ENCODE measurements around the gene TMEM125.

Gene TMEM125

DNA sequence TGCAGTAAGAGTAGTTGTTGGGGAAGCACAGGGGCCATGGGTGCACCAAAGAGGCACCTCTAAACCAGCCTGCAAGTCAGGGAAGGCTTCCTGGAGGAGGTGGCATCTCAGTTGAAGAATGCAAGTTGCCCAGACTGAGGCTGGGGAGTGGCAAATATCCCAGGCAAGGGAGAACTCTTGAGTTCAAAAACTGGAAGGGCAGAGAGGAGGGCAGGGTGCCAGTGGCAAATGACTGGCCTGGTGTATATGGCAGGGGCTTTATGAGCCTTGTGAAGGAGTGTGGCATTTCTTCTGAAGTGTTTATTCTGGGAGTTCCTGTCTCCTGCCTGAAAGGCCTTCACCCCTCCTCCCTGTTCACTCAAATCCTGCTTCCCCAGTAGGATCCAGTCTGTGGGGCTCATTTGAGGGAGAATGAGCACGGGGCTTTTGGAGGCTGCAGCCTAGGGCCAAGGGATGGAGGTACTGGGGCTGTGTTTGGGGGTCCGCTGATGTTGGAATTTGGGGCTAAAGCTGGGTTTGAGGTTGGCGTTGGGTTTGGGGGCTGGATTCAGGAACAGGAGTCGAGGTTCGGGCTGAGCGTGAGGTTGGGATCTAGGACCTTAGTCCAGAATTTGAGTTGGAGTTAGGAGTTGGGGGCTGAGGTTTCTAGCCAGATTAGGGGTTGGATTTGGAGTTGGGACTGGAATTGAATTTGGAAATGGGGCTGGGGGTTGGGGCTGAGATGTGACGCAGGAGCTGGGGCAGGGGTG lies at the start of gene TMEM125:
TMEM125 (plus strand) TSS at position 357 of the 749 bp plus-strand sequence. CDS start 2,740 bp downstream, outside the sequence.
- DNase-seq (ENCODE audit: low spot score): peak; percentile 39

DNA sequence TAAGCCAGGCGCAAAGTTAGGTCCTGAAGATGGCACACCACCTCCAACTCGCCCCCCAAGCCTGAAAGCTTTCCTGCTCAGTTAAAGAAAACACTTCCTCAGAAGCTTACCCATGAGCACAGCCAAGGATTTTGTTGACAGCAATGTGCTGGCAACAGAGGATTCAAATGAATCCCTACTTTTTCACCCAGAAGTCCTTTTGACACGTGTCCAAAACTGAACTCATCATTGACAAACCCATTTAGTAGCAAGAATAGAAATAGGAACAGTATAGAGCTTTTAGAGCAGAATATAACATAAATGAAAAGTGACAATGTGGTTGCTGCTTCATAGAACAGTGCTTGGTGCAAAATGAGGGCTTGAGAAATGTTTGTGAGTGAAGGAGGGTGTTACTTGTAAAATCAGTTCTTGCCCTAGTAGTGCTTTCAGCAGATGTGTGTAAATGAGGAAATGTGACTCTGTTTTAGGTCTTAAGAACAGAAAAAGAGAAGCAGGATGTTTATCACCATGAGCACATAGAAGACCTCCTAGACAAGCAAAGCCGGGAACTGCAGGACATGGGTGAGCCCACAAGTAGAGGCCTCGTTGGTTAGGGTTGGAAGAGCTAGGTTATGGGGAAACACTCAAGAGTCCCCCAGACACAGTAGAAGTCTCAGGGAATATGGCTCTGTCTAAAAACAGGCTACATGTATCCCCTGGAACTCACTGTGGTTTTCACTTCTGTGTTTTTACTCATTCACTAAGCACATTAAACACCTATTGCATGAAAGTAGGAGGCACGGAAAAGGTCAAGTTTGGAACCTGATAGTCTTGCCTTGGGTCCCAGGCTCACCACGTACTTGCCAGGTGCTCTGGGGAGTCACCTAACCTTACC lies 48.6 kb upstream of the TMEM125 start:
- no peak for DNase-seq (ENCODE audit: low spot score)

DNA sequence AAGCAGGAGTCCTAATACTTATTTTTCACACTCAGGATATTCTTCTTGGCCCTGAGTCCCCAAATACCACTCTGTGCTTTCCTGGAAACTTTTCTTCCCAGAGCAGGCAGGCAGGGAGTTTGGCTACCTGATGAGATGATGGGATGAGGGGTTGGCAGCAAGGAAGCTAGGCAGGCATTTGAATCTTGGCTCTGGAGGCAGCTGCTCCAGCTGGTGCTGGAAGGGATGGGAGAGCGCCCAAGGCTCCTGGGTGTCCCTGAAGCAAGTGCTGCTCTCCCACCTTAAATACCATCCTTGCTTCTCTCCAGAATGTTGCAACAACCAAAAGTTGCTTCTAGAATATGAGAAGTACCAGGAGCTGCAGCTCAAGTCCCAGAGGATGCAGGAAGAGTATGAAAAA lies 48.0 kb upstream of the TMEM125 start:
- no peak for DNase-seq (ENCODE audit: low spot score)

DNA sequence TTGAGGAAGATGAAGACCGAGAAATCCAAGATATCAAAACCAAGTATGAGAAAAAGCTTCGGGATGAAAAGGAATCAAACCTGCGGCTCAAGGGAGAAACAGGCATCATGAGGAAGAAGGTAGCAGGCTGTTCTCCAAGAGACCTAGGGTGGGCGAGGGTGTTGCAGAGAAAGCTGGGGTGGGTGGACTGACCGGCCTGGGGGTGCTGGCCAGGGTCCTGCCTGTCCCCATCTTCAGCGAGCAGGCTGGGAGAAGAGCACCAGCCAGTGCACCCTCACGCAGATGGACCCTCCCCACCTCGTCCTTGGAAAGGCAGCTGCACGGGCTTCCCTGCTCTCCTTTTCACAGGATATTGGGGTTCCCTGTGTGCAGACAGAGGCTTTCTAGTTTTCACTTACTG lies 46.9 kb upstream of the TMEM125 start:
- DNase-seq (ENCODE audit: low spot score): peak; percentile 32

DNA sequence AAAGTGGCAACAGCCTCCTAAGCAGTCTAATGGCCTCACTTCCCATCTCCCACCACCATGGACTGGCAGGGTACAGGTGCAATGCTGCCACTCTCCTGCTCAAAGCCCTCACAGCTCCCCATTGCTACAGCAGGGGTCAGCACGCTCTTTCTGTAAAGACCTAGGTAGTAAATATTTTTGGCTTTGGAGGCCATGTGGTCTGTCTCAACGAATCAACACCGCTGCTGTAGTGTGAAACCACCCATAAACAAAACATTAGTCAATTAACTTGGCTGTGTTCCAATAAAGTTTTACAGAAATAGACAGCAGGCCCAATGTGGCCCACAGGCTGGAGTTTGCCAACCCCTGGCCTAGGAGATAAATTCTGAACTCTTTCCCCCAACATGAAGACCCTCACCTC lies 44.6 kb upstream of the TMEM125 start:
- peak; percentile 22 for DNase-seq (ENCODE audit: low spot score)

DNA sequence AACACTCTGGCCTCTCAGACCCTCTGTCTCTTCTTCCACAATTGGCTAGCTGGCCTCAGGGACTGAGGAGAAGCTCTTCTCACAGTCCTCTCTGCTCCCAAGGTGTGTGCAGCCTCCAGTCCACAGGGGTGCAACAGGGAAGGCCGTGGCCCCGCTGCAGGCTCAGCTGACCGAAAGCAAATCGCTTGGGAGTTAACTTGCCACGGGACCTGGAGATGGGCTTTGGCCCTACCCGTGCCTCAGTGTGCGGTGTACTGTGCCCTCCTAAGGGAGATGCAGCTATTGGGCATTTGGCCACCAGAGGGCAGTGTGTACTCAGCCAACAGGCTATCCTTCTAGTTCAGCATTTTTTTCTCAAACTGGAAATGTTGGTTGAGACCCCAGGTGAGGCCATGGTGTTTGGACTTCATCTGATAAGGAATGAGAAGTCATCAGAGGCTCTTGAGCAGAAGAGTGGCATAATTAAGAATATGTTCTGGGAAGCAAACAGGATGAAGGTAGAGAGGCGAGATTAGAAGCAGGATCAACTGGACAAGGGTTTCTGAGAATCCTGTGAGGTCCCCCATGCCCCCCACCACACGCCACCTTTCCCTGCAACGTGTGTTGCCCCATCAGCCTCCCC lies 42.5 kb upstream of the TMEM125 start:
- peak; percentile 90 for DNase-seq (ENCODE audit: low spot score)

DNA sequence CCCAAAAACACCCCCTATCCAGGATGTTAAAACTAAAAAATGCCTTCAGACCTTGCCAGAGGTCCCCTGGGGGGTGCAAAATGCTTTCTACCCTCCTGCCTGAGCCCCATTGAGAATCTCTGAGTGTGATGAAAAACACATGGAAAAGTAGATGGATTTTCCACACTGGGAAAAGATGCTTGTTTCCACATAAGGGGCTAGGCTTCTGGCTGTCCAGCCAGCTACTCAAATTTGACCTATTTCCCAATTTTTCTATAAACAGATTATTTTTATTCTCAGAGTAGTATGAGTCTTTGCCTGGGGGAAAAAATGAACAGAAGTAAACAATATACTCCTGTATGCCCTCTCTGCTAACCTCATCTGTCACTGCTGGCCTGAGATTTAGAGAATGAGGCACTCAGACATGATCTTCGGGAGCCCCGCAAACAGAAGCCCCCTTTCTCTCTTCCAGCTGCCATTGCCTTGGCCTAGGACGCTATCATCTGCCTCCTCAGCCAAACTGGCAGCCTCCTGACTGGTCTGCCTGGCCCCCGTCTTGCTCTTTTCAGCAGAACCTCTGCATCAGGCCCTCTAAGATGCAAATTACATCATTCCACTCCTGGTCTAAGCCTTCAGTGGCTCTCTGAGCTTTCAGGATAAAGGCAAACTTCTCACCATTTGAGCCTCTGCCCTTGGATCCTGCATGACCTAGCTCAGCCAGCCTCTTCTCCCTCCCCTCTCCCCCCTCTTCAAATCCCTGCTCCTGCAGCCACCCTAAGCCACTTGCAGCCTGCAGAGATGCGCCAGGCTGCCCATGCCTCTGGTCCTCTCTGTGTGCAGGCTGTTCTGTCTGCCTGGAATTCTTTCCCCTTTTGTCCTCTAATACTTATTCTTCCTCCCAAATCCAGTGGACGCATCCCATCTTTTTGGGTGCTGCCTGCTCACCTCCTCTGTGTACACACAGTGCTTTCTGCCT lies 39.7 kb upstream of the TMEM125 start:
- peak; percentile 50 for DNase-seq (ENCODE audit: low spot score)

DNA sequence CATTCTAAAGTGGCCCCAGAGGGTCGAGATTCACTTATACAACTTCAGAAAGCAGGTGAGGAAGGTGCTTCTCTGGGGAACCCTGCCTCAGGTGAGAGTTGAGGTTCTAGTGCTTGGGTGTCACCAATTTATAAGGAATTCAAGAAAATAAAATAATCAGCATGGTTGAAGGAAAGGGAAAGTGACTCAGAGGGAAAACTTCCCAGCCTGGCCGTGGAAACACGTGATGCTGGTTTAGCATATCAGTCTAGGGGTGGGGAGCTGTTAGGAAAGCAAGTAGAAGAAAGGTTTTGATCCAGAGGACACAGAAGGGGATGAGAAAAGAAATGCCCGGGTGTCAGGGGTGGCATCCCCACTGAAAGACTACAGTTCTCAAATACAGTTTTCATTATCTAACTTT lies 37.7 kb upstream of the TMEM125 start:
- DNase-seq (ENCODE audit: low spot score): no peak

DNA sequence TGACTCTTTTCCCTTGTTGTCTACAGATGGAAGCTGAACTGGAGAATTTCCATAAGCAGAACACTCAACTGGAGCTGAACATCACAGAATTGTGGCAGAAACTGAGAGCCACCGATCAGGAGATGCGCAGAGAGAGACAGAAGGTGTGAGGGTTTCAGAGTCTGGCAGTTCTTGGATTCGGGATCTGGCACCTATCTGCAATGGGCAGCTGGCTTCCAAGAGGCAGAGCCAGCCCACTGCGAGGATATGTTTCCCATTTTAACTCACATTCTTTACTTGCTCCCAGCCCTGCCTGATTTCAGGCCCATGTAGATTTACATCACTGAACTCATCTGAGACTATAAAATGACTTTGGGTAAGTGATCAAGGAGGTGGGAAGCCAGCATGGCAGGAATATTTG lies 37.3 kb upstream of the TMEM125 start:
- DNase-seq (ENCODE audit: low spot score): peak; percentile 27

DNA sequence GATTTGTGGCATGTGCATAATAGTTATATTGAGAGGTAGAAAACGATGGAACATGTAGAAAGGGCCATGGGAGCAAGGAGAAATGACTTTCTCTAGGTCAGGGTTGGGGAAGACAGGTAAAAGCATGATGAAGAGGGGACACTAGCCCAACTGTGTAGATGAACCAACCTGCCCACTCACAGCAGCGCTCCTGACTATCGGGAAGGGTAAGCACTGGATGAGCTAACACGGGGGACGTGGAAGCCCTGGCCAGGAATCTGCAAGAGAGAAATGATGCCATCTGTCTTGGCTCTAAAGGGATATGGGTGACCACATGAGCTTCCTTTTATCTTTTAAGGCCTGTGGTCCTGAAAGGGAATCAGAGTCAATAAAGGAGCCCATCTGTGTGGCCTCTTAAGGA lies 36.2 kb upstream of the TMEM125 start:
- peak; percentile 29 for DNase-seq (ENCODE audit: low spot score)

DNA sequence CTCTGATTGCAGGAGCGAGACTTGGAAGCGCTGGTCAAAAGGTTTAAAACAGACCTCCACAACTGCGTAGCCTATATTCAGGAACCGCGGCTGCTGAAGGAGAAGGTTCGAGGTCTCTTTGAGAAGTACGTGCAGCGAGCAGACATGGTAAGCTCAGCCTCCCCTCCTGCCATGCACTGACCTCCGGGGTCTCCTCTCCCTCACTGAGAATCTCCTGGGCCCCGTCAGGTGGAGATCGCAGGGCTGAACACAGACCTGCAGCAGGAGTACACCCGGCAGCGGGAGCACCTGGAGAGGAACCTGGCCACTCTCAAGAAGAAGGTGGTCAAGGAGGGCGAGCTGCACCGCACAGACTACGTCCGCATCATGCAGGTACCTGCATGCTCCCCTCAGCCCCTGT lies 35.5 kb upstream of the TMEM125 start:
- no peak for DNase-seq (ENCODE audit: low spot score)

DNA sequence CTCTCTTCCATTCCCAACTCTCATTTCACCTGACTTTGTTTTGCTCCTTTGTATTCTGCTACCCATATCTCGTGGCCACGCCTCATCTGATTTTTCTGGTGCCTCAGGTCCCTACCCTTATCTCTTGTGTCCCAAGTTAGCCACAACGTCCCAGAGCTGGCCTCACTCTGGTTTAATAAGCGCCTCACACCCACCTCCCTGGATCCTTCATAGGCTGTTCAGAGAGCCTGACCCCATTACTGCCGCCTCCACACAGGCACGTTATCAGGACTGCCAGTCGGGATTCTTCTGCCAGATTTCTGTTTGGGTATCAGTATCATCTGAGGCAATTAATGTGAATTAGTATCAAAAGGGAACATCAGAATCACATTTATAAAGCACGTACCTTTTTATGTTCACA lies 34.7 kb upstream of the TMEM125 start:
- no peak for DNase-seq (ENCODE audit: low spot score)

DNA sequence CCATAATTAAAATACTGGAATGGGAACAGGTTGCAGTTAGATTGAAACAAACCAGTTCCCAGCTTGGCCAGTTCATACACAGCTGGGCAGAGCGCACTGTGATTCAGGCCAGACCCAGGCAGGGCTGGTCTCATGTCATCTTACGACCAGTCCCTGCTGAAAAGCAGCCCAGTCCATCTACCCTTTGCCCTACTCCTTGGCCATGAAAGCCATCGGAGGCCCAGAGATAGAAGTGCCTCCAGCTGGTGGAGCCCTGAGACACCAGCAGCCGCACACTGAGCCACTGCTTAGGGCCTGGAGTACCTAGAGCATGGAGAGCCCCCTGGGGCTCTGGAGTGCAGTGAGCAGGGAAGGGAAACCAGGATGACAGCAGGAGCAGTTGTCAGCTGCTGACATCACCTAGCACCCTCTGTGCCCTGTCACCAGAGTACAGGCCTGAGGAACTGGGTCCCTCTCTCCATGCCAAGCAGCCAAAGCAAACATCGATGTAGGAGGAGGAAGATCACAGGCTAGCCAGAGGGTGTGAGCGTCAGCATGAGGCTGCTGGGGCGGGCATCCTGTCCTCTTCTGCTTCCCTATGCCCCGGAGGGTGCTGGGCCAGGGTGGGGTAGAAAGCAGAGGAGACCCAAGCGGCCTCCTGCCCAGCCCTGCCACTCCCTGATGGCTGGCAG lies 34.2 kb upstream of the TMEM125 start:
- no peak for DNase-seq (ENCODE audit: low spot score)

DNA sequence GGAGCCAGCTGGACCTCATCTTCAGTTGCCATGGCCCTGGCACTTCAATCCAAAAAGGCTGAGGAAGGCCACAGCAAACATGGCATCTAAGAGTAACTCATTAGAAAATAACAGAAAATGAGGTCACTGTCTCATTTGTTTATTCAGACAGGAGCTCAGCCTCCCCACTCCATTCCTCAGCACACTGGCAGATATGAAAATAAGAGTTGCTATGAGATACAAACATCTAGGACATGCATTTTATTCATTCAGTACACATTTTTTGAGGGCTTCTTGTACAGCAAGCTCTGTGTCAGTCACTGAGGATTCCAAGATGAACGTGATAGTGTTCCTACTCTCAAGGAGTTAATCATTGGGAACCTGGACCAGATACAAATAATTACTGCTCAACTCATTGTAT lies 32.7 kb upstream of the TMEM125 start:
- no peak for DNase-seq (ENCODE audit: low spot score)

DNA sequence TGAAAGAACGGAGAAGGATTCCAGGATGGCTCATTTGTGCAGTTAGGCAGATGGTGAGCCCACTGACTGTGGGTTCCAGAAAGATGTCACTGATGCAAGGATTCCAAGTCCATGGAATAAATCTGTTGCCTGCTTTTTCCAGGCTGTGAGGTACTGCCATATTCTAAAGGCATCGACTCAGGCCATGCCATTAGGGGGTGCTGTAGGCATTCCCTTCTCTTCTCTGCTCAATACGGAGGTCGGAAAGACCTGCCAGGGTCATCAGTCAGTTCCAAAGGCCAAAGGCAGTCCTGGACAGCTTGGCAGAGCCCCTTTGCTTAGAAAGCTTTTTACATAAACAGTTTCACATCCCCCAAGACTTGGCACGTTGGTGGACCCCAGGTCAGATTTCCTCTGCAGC lies 31.7 kb upstream of the TMEM125 start:
- DNase-seq (ENCODE audit: low spot score): peak; percentile 77

DNA sequence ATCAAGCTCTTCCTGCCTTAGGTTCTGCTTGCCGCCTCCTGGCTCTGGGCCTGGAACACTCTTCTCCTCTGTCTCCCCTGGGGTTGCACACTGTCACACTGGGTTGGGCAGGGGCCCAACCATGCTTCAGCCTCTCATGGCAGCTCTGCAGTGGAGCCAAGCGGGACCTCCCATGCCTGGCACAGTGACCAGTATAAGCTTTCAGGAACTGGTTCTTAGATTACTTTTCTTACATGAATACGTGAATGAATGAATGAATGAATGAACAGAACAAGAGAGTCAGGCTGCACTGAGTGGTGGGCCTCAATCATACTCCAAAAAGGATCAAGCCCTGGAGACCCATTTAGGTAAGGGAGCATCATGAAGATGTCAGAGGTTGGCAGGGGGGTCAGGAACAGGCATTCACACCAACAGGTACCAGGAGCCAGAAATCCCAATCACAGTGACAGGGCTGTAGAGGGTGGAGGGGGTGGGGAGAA lies 30.8 kb upstream of the TMEM125 start:
- DNase-seq (ENCODE audit: low spot score): peak; percentile 17

DNA sequence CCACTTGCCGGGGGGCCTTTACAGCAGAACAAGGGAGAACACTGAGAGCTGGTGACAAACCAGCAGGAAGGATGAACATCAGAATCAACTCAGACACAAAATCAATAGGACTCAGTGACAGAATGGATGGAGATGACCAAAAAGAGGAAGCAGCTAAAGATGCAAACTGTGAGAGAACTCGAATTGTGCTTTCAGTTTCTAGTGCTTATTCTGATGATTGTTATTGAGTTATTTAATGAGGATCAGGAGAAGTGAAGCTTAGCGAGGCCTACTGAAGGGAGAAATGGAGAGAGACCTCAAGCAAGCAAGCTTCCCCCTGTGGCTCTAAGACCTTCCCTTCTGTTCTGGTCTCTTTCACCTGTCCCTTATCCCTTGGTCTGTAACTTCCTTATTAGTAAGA lies 30.3 kb upstream of the TMEM125 start:
- peak; percentile 26 for DNase-seq (ENCODE audit: low spot score)

DNA sequence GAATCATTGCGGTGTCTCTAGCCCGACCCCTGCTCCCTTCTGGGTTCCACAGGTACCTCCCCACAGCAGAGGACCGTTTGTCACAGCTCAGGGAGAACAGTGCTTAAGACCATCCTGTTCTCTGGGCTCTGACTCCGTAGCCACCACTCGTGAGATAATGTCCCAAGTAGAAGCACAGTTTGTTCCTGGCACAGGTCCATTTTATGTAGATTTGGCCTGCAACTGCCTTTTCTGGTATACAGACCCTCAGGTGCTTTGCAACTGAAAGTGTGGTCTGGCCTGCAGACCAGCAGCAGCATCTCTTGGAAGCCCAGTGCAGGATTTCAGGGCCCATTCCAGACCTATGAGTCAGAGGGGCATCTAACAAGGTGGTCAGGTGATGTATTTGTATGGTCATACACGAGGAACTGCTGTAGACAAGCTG lies 28.4 kb upstream of the TMEM125 start:
- peak; percentile 11 for DNase-seq (ENCODE audit: low spot score)

DNA sequence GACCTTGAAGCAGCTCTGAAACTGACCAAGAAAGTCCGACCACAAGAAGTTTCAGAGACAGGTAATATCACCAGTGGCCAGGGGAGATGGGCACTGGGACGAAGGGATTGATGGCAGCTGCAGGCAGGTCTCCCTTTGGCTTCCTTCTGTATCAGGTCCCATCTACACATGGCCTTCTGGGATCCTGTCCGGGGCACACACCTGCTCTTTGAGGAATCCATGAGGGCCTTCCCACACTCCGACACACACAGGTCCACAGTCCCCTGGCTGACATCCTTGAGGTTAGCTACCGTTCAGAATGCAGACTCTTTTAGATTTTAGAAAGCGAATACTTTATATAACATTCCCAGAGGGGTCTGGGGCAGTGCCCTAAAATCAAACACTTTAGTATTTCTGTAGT lies 26.5 kb upstream of the TMEM125 start:
- DNase-seq (ENCODE audit: low spot score): no peak

DNA sequence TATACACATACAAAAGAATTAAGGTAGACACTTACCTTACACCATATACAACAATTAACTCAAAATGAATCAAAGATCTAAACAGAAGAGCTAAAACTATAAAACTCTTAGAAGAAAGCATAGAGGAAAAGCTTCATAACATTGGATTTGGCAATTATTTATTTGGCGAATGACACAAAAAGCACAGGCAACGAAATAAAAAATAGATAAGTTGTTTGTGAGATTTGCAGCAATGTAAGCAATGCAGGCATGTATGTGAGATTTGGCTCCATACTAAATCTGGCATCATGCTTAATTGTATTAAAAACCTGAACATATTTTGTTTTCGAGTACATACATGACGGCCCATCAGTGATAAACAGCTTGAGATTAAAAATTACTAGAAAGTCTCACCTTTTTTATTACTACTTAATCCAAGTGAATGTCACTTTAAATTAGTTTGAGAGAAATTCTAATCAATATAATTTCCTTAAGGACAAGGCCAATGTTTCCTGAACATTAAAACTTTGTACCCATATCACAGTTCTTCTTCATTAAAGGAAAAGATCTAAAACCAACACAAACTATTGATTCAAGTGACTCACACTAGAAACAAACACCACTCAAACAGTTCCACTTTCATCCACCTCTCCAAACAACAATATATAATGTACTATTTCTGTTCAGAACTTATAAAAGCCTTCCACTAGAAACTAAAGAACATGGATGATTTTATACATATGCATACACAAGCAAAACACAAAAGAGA lies 23.1 kb upstream of the TMEM125 start:
- no peak for DNase-seq (ENCODE audit: low spot score)
